ENCODE measurements around the gene OTOP3.
"Not testable (repeated sequence)": the region's sequence is repeated elsewhere in the genome, so short reads cannot be mapped to it uniquely, and the experiment has no call there.

The OTOP3 gene

DNA sequence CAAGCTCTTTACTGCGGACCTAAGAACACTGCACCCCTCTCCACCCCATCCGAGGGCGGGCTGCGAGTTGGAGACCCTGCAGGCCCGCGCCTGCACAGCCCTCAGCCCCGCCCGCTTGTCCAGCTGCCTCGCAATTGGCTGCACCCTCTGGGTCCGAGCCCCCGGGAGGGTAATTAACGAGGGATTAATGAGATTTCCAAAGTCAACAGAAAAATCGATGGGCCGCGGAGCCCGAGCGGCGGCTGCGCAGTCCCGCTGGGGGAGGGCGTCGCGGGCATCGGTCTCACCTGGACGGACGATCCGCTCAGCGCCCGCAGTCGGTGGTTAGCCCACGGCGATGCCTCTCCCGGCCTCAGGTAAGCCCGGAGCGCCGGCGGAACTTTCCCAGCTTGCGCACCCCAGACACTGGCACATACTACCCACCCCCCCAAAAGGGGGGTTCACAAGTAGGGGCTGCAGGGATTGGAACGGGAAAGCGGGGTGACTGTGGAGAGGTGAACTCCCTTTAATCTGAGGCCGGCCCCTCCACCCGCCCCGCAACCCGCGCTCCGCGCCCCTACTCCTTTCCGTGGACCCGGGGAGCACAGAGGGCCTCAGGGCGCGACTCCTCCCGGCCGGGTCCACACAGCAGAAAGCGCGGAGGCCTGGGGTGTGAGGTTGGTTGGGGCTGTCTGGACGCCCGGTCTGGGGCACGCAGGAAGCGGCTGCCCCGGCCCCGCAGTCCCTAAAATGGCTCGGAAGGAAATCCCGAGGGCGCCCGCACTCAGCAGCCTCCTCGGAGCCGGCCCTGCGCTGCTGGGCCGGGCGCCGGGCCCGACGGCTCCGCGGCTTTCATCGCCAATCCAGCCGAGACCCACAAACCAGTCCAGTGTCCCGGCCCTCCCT lies at the start of gene OTOP3:
OTOP3 (plus strand) TSS at position 314 of the 885 bp plus-strand sequence; CDS start at position 338, 24 bp downstream.
- no peak for DNase-seq (ENCODE audit: low read depth)

DNA sequence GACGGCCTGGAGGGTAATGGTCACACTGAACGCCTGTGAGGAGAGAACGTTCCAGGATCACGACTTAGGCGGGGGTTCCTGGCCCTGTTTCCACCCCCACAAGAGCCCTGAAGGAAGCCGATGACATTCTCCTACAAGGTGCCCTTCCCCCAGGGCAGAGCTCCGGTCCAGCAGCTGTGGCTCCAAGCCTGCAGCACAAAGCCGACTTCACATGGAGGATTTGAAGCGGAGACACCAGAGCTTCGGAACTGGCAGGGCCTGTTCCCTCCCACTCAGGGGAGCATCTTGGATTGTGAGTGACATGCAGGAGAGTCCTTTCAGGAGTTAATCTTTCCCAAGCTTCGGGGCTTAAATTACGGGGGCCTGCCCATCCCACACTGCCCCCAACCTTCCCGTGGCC lies 47.2 kb upstream of the OTOP3 start:
- DNase-seq (ENCODE audit: low read depth), result no peak

DNA sequence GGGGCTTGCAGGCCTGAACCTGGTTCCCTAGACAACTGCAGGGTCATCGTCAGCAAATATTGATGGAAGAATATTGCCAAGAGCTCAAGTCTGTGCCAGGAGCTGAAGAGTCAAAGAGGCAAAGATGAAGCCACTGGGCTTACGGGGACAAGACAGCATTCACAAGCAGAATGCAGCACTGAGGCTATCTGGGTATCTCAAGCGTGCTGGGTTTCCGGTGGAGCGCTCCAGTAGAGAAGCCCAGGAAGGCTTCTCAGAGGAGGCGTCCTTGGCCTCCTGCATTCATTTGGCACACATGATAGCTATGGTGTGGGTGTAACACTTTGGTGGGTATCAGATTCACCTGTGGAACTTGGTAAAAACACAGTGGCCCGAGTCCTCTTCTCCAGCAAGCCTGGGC lies 45.1 kb upstream of the OTOP3 start:
- DNase-seq (ENCODE audit: low read depth), result no peak

DNA sequence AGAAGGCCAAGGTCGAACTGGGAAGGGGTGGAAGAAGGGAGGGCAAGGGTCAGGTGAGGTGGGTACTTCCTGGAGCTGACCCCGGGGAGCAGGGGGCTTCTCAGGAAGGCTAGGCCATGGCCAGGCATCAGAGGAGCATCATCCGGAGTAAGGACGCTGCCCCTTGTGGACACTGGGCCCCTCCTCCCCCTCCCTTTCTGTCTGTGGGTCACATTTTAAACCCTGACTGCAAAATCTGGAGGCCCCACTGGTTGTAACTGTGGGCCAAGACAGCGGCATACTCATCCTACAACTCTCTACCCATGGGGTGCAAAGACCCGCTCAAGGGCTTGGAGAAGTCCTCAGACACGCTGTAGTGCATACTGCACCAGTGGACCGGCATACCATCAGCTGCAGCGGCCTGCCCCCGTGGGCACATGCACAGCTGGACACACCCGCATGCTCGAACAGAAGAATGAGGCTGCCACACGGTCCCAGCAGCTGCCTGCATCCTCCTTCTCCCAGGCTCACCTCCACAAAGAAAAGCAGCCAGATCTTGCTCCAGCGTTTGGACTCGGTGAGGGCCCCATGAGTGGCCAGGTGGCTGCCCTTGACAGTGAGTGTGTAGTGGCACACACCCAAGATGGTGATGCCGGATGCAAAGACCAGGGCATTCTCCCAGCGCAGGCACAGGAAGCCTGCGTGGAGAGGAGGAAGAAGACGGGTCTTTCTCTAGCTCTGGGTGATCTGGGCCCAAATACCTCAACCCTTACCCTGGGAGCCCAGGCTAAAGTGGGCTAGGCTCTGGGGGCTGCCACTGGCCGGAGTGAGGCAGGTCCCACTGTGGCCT lies 43.5 kb upstream of the OTOP3 start:
- DNase-seq (ENCODE audit: low read depth), result no peak

DNA sequence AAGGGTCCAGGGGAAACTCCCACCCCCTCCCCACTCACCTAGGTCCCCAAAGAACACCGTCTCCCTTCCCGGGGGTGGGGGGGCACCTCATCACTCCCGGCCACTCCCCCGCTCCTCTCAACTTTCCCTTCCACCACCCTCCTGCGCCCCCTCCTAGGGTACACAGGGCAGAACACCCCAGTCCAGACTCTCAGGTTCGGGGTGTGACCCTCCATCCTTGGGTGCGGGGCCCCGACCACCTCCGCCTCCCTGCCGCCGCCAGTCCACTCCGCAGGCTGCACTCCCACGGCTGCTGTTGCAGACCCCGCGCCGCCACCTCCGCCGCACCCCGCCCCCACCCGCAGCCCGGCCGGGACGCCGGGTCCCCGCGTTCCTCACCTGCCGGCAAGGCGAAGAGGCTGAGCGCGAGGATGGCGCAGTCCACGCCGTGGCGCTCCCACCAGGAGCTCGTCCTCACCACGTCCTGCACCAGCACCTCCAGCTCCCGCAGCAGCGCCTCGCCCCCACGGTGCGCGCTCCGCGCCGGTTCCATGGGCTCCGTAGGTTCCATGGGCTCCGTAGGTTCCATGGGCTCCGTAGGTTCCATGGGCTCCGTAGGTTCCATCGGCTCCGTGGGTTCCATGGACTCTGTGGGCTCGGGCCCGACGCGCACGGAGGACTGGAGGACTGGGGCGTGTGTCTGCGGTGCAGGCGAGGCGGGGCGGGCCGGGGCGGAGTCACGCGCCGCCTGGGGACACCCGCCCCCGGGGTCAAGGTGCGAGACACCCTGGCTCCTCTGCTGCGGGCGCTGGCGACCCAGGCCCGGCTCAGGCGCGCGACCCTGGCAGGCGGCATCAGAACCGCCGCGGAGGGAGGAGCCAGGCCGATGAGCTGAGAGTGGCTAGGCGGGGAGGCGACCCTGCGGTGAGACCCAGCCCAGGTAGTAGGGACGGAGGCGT lies 42.5 kb upstream of the OTOP3 start, which contains the start of gene FADS6:
FADS6 (minus strand) TSS at position 660 of the 938 bp plus-strand sequence; CDS start at position 622, 38 bp downstream.
- DNase-seq (ENCODE audit: low read depth), result no peak

DNA sequence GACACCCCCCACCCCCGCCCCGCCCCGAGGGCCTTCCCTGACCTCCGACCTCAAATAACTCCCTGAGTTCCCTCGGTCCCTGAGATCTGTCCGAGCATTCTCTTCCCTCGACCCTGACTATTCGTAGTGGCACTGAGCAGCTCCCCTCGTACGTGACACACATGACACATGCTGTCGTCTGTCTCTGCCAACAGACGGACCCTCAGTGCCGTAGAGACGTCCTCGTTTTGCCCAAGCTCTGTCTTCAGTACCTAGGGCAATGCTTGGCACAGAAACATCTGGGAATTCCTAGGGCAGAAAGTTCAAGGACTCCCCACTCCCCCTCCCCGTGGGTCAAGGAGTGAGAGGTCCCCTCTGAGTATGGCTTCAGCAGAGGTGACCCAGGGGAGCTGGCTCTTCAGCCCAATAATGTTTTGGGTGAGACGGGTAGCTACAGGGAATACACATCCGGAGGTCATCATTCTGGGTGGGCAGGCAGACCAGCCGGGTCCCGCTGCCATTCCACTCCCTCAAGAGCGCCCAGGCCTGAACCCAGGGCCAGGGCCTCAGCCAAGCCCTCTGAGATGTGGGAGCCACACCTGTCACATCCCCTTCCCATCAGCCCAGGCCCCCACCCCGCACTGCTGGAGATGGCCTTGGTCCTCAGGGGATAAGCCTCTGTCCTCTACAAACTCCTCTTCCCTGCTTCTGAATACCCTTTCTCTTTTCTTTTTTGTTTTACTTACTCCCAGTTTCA lies 41.6 kb upstream of the OTOP3 start:
- DNase-seq (ENCODE audit: low read depth), result no peak

DNA sequence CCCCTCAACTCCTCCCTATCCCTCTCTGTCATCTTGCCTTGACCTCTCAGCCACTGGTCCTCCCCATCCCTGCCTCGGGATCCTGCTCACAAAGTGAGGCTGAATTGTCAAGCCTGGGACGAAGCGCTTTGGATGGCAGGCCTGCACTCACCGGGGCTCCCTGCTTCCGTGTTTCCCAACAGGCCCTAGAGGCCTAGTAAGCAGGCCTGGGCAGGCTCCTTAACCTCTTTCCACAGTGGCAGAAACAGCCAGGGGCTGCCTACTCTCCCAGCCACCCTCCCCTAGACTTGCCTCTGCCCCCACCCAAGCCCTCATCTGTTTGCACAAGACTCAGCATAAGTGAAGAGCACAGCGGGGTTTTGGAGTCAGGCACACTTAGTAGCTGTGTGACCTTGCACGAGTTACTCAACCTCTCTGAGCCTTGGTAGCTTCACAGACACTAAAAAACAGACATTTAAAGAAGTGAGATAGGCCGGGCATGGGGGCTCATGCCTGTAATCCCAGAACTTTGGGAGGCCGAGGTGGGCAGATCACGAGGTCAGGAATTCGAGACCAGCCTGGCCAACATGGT lies 37.2 kb upstream of the OTOP3 start:
- DNase-seq (ENCODE audit: low read depth), result no peak

GRCh38 chr17:74900208-74900607 lies 35.5 kb upstream of the OTOP3 start:
- DNase-seq (ENCODE audit: low read depth), result no peak

GRCh38 chr17:74901353-74902135 lies 34.2 kb upstream of the OTOP3 start:
- no peak for DNase-seq (ENCODE audit: low read depth)

DNA sequence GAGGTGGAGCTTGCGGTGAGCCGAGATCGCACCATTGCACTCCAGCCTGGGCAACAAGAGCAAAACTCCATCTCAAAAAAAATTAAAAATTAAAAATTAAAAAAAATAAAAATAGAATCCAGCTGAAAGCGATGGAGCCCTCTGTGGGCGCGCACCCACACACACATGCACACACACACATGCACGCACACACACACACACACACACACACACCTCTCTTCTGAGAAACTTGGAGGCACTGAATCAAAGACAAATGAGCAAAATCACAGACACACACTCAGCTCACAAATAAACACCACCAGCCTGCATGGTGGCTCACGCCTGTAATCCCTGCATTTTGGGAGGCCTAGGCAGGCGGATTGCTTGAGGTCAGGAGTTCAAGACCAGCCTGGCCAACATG lies 32.7 kb upstream of the OTOP3 start:
- no peak for DNase-seq (ENCODE audit: low read depth)

DNA sequence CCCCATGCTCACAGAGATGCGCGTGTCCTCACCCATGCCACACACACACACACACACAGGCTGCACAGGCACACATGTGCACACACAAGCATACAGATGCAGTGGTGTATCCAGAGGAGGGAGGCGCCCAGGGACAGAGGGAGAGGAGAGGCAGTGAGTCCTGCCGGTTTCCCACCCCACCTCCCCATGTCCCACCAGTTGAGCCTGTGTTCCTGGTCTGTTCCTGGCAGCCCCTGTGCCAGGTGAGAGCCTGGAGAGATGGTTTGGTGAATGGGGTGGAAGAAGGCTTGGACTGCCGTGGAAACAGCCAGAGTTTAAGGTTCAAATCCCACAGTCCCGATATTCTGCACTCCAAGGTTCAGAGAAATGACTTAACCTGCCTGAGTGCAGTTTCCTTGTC lies 32.0 kb upstream of the OTOP3 start:
- DNase-seq (ENCODE audit: low read depth), result no peak

GRCh38 chr17:74904687-74905409 lies 30.9 kb upstream of the OTOP3 start:
- no peak for DNase-seq (ENCODE audit: low read depth)

- DNase-seq (ENCODE audit: low read depth), result not testable (repeated sequence)
Measured at GRCh38 chr17:74906214-74906793, 29.4 kb upstream of the OTOP3 start.

GRCh38 chr17:74907012-74907411 lies 28.7 kb upstream of the OTOP3 start:
- no peak for DNase-seq (ENCODE audit: low read depth)

GRCh38 chr17:74909097-74909496 lies 26.6 kb upstream of the OTOP3 start:
- DNase-seq (ENCODE audit: low read depth), result not testable (repeated sequence)

DNA sequence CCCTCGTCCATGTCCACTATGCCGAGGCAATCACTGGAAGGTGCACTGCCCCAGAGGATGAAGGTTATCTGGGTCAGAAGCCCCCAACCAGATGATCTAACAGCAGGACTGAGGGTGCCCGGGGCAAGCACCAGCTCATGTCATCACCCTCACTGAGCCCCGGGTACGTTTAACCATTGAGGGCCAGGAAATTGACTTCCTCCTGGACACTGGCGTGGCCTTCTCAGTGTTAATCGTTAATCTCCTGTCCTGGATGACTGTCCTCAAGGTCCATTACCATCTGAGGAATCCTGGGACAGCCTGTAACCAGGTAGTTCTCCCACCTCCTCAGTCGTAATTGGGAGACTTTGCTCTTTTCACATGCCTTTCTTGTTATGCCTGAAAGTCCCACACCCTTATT lies 24.3 kb upstream of the OTOP3 start:
- DNase-seq (ENCODE audit: low read depth), result not testable (repeated sequence)

- DNase-seq (ENCODE audit: low read depth), result no peak
Measured at GRCh38 chr17:74916136-74916850, 19.4 kb upstream of the OTOP3 start.

- DNase-seq (ENCODE audit: low read depth), result no peak
Measured at GRCh38 chr17:74916851-74917199, 18.9 kb upstream of the OTOP3 start.

Data from activated gamma-delta T cell treated with anti-CD3 and anti-CD28 coated beads, Interleukin-2, amount 50 U/mL, for 16 hours (primary cell).